Effector memory CD4-positive, alpha-beta T cell (primary cell): ENCODE results near the gene RBM15B.
"Not testable (repeated sequence)": the region's sequence is repeated elsewhere in the genome, so short reads cannot be mapped to it uniquely, and the experiment has no call there.

Experiments
- DNase-seq, 3 donors: peaks; one replicate each; pipeline ENCODE4 v3.0.0-alpha.2; 2020
- H3K27ac ChIP-seq: 2 replicates; pipeline ENCODE4 v1.7.0; 2013; ENCODE audit warnings: mild to moderate bottlenecking, low read length, moderate library complexity; ENCODE audit not compliant: insufficient read depth, poor library complexity, severe bottlenecking
- H3K27me3 ChIP-seq: replicated peaks from 2 replicates; pipeline ENCODE4 v1.7.0; 2013; ENCODE audit warnings: mild to moderate bottlenecking, low read length; ENCODE audit not compliant: insufficient read depth, control insufficient read depth, poor library complexity, severe bottlenecking
- H3K36me3 ChIP-seq: 2 replicates; pipeline ENCODE4 v1.7.0; 2013; ENCODE audit warnings: mild to moderate bottlenecking, low read length, moderate library complexity; ENCODE audit not compliant: control insufficient read depth, insufficient read depth
- H3K4me1 ChIP-seq: 2 replicates; pipeline ENCODE4 v1.7.0; 2013; ENCODE audit warnings: low read length, mild to moderate bottlenecking; ENCODE audit not compliant: control insufficient read depth, insufficient read depth, poor library complexity, severe bottlenecking
- H3K4me3 ChIP-seq: 2 replicates; pipeline ENCODE4 v1.7.0; 2013; ENCODE audit warnings: low read length, low read depth, mild to moderate bottlenecking; ENCODE audit not compliant: insufficient read depth, poor library complexity, severe bottlenecking
- H3K9me3 ChIP-seq: 2 replicates; pipeline ENCODE4 v1.7.0; 2013; ENCODE audit warnings: mild to moderate bottlenecking, low read length, moderate library complexity; ENCODE audit not compliant: control insufficient read depth

RBM15B gene

GRCh38 chr3:51357856-51358255 is 33.2 kb upstream of the RBM15B start:
- Histone ChIP-seq H3K4me1 (no peaks in the 10 kb centered on the region), H3K27me3 (no peaks in the 10 kb centered on the region)

GRCh38 chr3:51358981-51359380 is 32.1 kb upstream of the RBM15B start:
- no peaks in the 10 kb centered on the region for H3K36me3 ChIP-seq
- no peak overlapping the region for H3K4me3 ChIP-seq
- no peaks in the 10 kb centered on the region for H3K27me3 ChIP-seq
- DNase-seq = no peak
- H3K4me1 ChIP-seq = no peaks in the 10 kb centered on the region
- H3K9me3 ChIP-seq = no peaks in the 10 kb centered on the region
- H3K27ac ChIP-seq = no peak overlapping the region

More at GRCh38 chr3:51357856-51358255, 33.2 kb upstream of the RBM15B start:
- Histone ChIP-seq H3K27ac (no peak overlapping the region), H3K4me3 (no peak overlapping the region), H3K9me3 (no peaks in the 10 kb centered on the region), H3K36me3 (no peaks in the 10 kb centered on the region)
- DNase-seq = no peak

- no peak overlapping the region for H3K4me3 ChIP-seq
- H3K27me3 ChIP-seq = no peaks in the 10 kb centered on the region
- no peaks in the 10 kb centered on the region for H3K36me3 ChIP-seq
- no peaks in the 10 kb centered on the region for H3K9me3 ChIP-seq
- no peak overlapping the region for H3K27ac ChIP-seq
- no peak for DNase-seq
- no peaks in the 10 kb centered on the region for H3K4me1 ChIP-seq
Observed at GRCh38 chr3:51360806-51361205, 30.3 kb upstream of the RBM15B start.

GRCh38 chr3:51361746-51362145 is 29.3 kb upstream of the RBM15B start:
- Histone ChIP-seq H3K4me1 (no peaks in the 10 kb centered on the region), H3K4me3 (no peak overlapping the region), H3K9me3 (no peaks in the 10 kb centered on the region), H3K27me3 (no peaks in the 10 kb centered on the region), H3K27ac (no peak overlapping the region), H3K36me3 (no peaks in the 10 kb centered on the region)
- no peak for DNase-seq

GRCh38 chr3:51362476-51362875 is 28.6 kb upstream of the RBM15B start:
- no peaks in the 10 kb centered on the region for H3K4me1 ChIP-seq
- no peak overlapping the region for H3K27ac ChIP-seq
- DNase-seq = no peak
- no peaks in the 10 kb centered on the region for H3K36me3 ChIP-seq
- H3K4me3 ChIP-seq = no peak overlapping the region
- H3K9me3 ChIP-seq = no peaks in the 10 kb centered on the region
- H3K27me3 ChIP-seq = no peaks in the 10 kb centered on the region

- not testable (repeated sequence) for H3K27ac ChIP-seq, H3K9me3 ChIP-seq, H3K36me3 ChIP-seq, H3K4me3 ChIP-seq, H3K27me3 ChIP-seq, H3K4me1 ChIP-seq, DNase-seq
Observed at GRCh38 chr3:51368276-51368675, 22.8 kb upstream of the RBM15B start.

- Histone ChIP-seq H3K4me1 (no peaks in the 10 kb centered on the region), H3K36me3 (no peaks in the 10 kb centered on the region), H3K27me3 (no peaks in the 10 kb centered on the region), H3K4me3 (no peak overlapping the region), H3K27ac (no peak overlapping the region), H3K9me3 (no peaks in the 10 kb centered on the region)
- DNase-seq = peak in 1 of 3 donors; percentile 16
Observed at GRCh38 chr3:51371943-51372557, 19.0 kb upstream of the RBM15B start.

- no peak overlapping the region for H3K4me3 ChIP-seq
- no peak overlapping the region for H3K27ac ChIP-seq
- DNase-seq = no peak
- no peaks in the 10 kb centered on the region for H3K27me3 ChIP-seq
- H3K36me3 ChIP-seq = no peaks in the 10 kb centered on the region
- no peaks in the 10 kb centered on the region for H3K4me1 ChIP-seq
- H3K9me3 ChIP-seq = no peaks in the 10 kb centered on the region
Observed at GRCh38 chr3:51373658-51374421, 17.2 kb upstream of the RBM15B start.

- no peak for DNase-seq
- Histone ChIP-seq H3K36me3 (no peaks in the 10 kb centered on the region), H3K27me3 (no peaks in the 10 kb centered on the region), H3K27ac (no peak overlapping the region), H3K4me3 (no peak overlapping the region), H3K9me3 (no peaks in the 10 kb centered on the region), H3K4me1 (no peaks in the 10 kb centered on the region)
Observed at GRCh38 chr3:51374456-51374855, 16.6 kb upstream of the RBM15B start.

GRCh38 chr3:51375136-51375535 is 15.9 kb upstream of the RBM15B start:
- H3K27me3 ChIP-seq = no peaks in the 10 kb centered on the region
- DNase-seq = no peak
- H3K27ac ChIP-seq = no peak overlapping the region
- H3K4me1 ChIP-seq = no peaks in the 10 kb centered on the region
- no peaks in the 10 kb centered on the region for H3K9me3 ChIP-seq
- no peak overlapping the region for H3K4me3 ChIP-seq
- H3K36me3 ChIP-seq = no peaks in the 10 kb centered on the region
